Measurements from ENCODE around the gene SPATA6L. TPM values are rescaled to one million over a fixed set of nuclear protein-coding genes. Genes with fewer than 3 reads are reported as not detected.

The SPATA6L gene
- total and polyA plus RNA-seq, 2 experiments from 2014 or later: 1.7 to 1.9 TPM

GRCh38 chr9:4549751-4550295 is 116.5 kb downstream of the SPATA6L start (continued):
- TF ChIP-seq ZNF462 (CRISPR knock-in tag; IDR thresholded peaks at IDR 0.05) (no peak), NANOG (IDR thresholded peaks at IDR 0.05; ENCODE audit: borderline replicate concordance) (no peak), ZNF331 (CRISPR knock-in tag; IDR thresholded peaks at IDR 0.05; ENCODE audit: low read depth) (no peak), ZNF114 (CRISPR knock-in tag; IDR thresholded peaks at IDR 0.05) (no peak), EZH2phosphoT487 (IDR thresholded peaks at IDR 0.05; ENCODE audit: unreplicated experiment) (no peak), REST (IDR thresholded peaks at IDR 0.05; ENCODE audit: unreplicated experiment) (no peak)
